GM21528 (cell line): ENCODE data around the gene MRLN.

Source experiments
- ATAC-seq: cut with Tn5 transposase; IDR thresholded peaks from one replicate; pipeline ENCODE4 v1.9.1; 2021; ENCODE audit warnings: mild to moderate bottlenecking, moderate library complexity; ENCODE audit not compliant: unreplicated experiment, low FRiP score

MRLN gene

DNA sequence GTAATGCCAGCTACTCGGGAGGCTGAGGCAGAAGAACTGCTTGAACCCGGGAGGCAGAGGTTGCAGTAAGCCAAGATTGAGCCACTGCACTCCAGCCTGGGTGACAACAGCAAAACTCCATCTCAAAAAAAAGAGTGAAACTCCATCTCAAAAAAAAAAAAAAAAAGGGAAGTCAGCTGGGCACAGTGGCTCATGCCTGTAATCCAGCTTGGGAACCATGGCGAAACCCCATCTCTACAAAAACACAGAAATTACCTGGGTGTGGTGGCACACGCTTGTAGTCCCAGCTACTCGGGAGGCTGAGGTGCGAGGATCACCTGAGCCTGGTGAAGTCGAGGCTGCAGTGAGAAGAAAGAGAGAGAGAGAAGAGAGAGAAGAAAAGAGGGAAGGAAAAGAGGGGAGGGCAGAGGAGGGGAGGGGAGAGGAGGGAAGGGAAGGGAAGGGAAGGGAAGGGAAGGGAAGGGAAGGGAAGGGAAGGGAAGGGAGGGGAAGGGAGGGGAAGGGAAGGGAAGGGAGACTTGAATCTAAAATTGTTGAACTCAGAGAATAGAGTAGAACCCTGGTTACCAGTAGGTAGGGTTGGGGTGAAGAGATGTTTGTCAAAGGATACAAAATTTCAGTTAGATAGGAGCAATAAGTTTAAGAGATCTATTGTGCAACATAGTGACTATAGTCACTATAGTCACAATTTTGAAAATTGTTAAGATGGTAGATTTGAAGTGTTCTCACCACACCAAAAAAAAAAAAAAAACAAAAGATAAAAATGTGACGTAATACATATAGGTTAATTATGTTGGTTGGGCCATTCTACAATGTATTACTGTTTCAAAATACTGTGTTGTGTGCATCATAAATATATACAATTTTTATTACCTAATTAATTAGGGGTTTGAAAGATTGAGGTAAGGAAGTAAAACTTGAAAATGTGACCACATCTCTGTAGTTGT is 46.1 kb downstream of the MRLN start:
- ATAC-seq = no peak

DNA sequence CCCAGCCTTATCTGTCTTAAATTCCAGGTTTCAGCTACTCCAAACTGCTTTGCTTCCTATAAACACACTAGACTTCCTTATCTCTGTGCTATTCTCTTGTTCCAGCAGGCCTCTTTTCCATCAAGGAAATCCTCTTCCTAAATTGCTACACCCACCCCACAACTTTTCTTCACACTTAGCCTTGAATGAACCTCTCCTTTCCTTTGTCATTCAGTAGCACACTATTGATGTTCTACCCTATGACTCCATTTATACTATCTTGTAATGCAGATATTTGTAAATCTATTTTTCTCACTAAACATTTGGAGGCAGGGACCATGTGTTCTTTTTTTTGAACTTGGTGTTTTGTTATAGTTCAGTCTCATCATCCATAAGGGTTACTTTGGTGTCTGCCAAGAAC is 47.3 kb downstream of the MRLN start:
- no peak for ATAC-seq

DNA sequence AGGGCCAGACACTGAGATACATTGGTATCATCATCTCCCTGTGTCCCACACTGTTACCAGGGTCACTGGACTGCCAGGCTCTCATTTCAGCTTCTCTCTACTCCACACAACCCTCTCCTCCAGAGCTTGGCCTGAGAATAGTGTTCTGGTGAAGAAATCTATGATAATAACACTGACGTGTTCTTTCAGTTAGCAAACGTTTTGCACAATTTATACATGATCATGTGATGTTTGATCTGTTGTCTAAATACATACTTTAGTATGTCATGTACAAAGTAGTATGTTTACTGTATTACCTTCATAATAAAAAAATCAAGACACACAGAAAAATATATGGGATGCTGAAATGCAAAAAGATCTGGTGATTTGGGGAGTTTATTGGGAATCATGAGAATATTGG is 48.6 kb downstream of the MRLN start:
- no peak for ATAC-seq

DNA sequence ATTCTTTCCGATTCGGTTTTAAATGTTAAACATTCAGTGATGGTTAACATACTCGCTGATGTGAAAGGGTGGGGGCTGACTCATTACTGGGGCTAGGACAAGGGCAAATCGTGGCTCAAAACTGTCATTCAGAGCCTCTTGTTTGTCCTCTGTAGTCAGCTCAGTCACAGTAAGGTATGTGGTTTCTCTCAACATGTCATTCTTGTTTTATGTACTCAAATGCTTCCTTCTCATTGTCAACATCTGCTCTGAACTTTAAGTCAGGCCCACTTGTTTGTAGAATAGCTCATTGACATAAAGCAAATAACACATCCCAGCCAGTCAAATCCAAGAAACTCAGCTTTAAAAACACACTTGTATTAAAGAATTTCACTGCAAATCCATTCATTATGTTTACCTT is 50.9 kb downstream of the MRLN start:
- no peak for ATAC-seq

DNA sequence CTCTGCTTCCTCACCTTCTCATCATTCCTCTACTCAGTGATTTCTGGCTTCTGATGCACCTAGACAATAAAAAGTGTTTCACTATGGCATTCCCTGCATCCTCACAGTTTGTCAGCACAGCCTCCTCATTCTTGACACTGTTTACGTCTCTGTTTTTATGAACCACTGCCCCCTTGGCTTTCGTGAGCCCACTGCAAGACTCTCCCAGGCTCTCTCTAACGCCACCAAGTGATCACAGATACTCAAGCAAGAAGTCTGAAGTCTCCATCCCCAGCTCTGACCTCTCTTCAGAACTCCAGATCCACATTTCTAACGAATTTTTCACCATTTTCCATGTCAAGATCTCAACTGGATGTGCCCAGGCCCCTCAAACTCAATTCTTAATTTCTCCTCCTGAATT is 52.5 kb downstream of the MRLN start:
- ATAC-seq = no peak

DNA sequence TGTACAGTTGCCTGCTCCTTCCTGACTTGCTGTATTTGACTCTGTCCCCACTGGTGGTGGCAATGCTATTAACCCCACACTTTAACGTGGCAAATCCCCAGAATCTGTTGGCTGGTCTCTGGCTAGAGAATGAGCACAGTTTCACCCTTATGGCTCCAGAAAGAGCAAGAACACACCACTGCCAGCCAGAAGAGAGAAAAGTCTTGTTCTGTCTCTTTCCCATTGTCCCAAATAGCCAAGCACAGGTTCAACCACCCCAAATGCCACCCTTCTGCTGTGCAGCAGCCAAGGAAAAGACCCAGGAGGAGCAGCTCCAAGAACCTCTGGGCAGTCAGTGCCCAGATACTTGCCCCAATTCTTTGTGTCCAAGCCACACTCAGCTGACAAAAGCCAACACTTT is 54.9 kb downstream of the MRLN start:
- no peak for ATAC-seq

DNA sequence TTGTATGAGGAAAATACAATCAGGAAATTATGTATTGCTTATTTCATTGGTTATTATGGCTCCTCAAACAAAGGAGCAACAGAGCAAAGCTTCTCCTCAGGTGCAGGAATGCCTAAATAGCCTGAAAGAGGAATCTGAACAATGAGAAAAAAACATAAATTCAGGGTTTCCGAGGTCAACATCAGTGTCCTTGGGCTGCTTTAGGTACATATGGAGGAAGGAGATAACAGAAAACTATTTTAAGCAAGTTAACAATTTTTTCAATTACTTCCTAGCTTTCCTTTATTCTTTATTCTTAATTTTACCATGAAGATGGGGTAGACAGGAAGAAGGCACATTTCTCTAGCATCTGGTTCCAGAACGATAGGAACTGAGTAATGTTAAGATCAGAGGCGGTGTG is 57.6 kb downstream of the MRLN start:
- no peak for ATAC-seq

DNA sequence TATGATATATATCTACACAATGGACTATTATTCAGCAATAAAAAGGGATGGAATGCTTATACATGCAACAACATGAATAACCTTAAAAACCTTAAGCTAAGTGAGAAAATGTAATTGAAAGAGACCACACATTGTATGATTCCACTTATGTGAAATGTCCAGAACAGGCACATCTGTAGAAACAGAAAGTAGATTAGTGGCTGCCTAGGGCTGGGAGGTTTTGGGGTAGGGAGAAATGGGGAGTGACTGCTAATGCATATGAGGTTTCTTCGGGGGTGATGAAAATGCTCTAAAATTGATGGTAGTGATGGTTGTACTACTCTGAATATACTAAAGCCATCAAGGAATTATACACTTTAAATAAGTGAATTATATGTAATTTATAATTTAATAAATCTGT is 58.3 kb downstream of the MRLN start:
- ATAC-seq = no peak

DNA sequence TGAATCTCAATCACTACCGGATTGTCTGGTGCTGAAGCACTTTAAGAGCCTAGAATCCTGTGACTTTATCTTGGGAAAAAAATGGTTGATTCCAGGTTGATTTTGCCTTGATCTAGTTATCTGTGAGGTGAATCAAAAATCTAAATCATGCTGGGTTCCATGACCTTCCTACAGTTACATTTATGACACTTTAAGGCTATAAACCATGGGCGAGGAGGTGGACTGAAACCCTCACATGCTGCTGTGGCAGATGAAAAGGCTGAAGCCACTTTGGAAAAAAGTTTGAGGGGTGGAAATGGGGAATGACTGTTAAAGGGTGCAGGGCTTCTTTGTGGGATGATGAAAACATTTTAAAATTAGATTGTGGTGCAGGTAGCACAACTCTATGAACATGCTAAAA is 61.1 kb downstream of the MRLN start:
- no peak for ATAC-seq

DNA sequence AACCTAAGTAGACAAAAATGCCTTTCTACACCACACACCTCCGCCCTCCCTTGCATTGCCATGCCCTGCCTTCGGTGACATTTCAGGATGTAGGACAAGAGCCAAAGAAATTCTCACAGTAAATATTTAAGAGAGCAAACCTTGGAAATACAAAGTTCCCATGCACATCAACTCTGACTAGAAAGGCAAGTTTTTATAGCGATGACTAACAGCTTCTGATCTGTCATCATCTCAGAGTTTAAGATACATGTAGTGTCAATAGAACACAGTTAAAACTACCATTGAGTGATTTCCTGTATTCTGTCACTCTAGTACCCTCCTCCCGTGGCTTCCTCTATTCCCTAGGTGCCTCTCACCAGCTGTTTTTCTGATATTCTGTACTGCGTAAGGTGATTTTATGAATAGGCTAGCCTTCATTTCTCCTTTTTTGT is 64.3 kb downstream of the MRLN start:
- no peak for ATAC-seq

DNA sequence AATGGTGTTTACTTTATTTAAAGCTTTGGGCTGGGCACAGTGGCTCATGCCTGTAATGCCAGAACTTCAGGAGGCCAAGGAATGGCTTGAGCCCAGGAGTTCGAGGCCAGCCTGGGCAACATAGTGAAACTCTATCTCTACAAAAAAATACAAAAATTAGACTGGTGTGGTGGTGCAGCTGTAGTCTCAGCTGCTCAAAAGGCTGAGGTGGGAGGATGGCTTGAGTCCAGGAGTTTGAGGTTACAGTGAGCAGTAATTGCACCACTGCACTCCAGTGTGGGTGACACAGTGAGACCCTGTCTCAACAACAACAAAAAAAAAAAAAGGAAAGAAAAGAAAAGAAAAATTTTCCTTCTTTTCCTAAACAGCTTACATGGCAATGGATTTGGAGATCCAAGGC is 65.6 kb downstream of the MRLN start:
- no peak for ATAC-seq
